HG03064 (cell line): Measurements from ENCODE around the gene PSME2.

ENCODE experiments used
- ATAC-seq: cut with Tn5 transposase; IDR thresholded peaks from one replicate; pipeline ENCODE4 v1.9.1; 2021; ENCODE audit warnings: low read depth; ENCODE audit not compliant: unreplicated experiment

PSME2 gene

GRCh38 chr14:24136684-24137528 is 9.5 kb downstream of the PSME2 start:
- ATAC-seq = no peak

- peak; percentile 79 for ATAC-seq
These were observed 10.4 kb downstream of the PSME2 start, which contains the start of gene PSME1 for GRCh38 chr14:24135834-24136683. Gene PSME1, plus strand, starts transcription at chr14:24136194. Its CDS starts 69 bp downstream, at chr14:24136263.

- no peak for ATAC-seq
These were observed 10.9 kb downstream of the PSME2 start for GRCh38 chr14:24135584-24135833.

GRCh38 chr14:24133735-24134134 is 12.7 kb downstream of the PSME2 start:
- ATAC-seq = no peak

GRCh38 chr14:24132976-24133375 is 13.4 kb downstream of the PSME2 start:
- no peak for ATAC-seq

- ATAC-seq = no peak
These were observed 14.2 kb downstream of the PSME2 start for GRCh38 chr14:24132061-24132685.

- no peak for ATAC-seq
These were observed 14.9 kb downstream of the PSME2 start for GRCh38 chr14:24131549-24131966.

- no peak for ATAC-seq
These were observed 15.5 kb downstream of the PSME2 start for GRCh38 chr14:24130717-24131548.

- no peak for ATAC-seq
These were observed 16.1 kb downstream of the PSME2 start, which contains the start of gene FITM1 for GRCh38 chr14:24130380-24130716. Gene FITM1, plus strand, starts transcription at chr14:24130659. Its CDS starts 905 bp downstream, at chr14:24131564.

- ATAC-seq = no peak
These were observed 16.9 kb downstream of the PSME2 start for GRCh38 chr14:24129410-24129998.

GRCh38 chr14:24127673-24128072 is 18.7 kb downstream of the PSME2 start:
- ATAC-seq = no peak

- ATAC-seq = no peak
These were observed 19.5 kb downstream of the PSME2 start for GRCh38 chr14:24126939-24127338.

- ATAC-seq = no peak
These were observed 22.7 kb downstream of the PSME2 start for GRCh38 chr14:24123424-24124417.

- no peak for ATAC-seq
These were observed 23.5 kb downstream of the PSME2 start for GRCh38 chr14:24122898-24123297.

GRCh38 chr14:24122416-24122815 is 24.0 kb downstream of the PSME2 start:
- no peak for ATAC-seq

- no peak for ATAC-seq
These were observed 25.2 kb downstream of the PSME2 start for GRCh38 chr14:24121210-24121609.

- no peak for ATAC-seq
These were observed 26.7 kb downstream of the PSME2 start for GRCh38 chr14:24119691-24120090.

GRCh38 chr14:24117179-24117578 is 29.2 kb downstream of the PSME2 start:
- ATAC-seq = no peak
